CD4-positive, alpha-beta T cell treated with Interleukin-6 at 100 ng/mL for 8 hours (primary cell): ENCODE results near the gene ADRM1.

Experiments
- DNase-seq: peaks from one replicate; pipeline ENCODE4 v3.0.0-alpha.2; 2020; ENCODE audit warnings: mixed read lengths, low spot score

Gene ADRM1

GRCh38 chr20:62302341-62303061 lies at the start of gene ADRM1:
ADRM1 (plus strand) TSS chr20:62302997; CDS start chr20:62303569, 572 bp downstream.
- peak; percentile 94 for DNase-seq

GRCh38 chr20:62253398-62253797 lies 49.4 kb upstream of the ADRM1 start:
- no peak for DNase-seq

- no peak for DNase-seq
Observed at GRCh38 chr20:62254021-62254724, 48.6 kb upstream of the ADRM1 start.

GRCh38 chr20:62255976-62256375 lies 46.8 kb upstream of the ADRM1 start:
- DNase-seq = no peak

GRCh38 chr20:62258499-62259293 lies 44.1 kb upstream of the ADRM1 start:
- DNase-seq = no peak

GRCh38 chr20:62259294-62259565 lies 43.6 kb upstream of the ADRM1 start:
- no peak for DNase-seq

- no peak for DNase-seq
Observed at GRCh38 chr20:62262064-62262463, 40.7 kb upstream of the ADRM1 start.

- no peak for DNase-seq
Observed at GRCh38 chr20:62263396-62263795, 39.4 kb upstream of the ADRM1 start.

GRCh38 chr20:62265365-62265764 lies 37.4 kb upstream of the ADRM1 start:
- DNase-seq = no peak

- no peak for DNase-seq
Observed at GRCh38 chr20:62266340-62266739, 36.5 kb upstream of the ADRM1 start.

- DNase-seq = no peak
Observed at GRCh38 chr20:62266851-62267250, 35.9 kb upstream of the ADRM1 start.

- DNase-seq = no peak
Observed at GRCh38 chr20:62267543-62267942, 35.3 kb upstream of the ADRM1 start.

GRCh38 chr20:62268228-62268900 lies 34.4 kb upstream of the ADRM1 start:
- DNase-seq = no peak

- DNase-seq = no peak
Observed at GRCh38 chr20:62269378-62269777, 33.4 kb upstream of the ADRM1 start.

- no peak for DNase-seq
Observed at GRCh38 chr20:62269871-62270270, 32.9 kb upstream of the ADRM1 start.

- no peak for DNase-seq
Observed at GRCh38 chr20:62272200-62272599, 30.6 kb upstream of the ADRM1 start.

- DNase-seq = no peak
Observed at GRCh38 chr20:62273416-62273815, 29.4 kb upstream of the ADRM1 start.

- no peak for DNase-seq
Observed at GRCh38 chr20:62274332-62274950, 28.4 kb upstream of the ADRM1 start.

GRCh38 chr20:62275219-62275618 lies 27.6 kb upstream of the ADRM1 start:
- DNase-seq = no peak

GRCh38 chr20:62276439-62276838 lies 26.4 kb upstream of the ADRM1 start:
- DNase-seq = no peak

GRCh38 chr20:62277253-62277652 lies 25.5 kb upstream of the ADRM1 start:
- no peak for DNase-seq

GRCh38 chr20:62280303-62280702 lies 22.5 kb upstream of the ADRM1 start:
- DNase-seq = no peak
